Mesodermal cell (in vitro differentiated cells): ENCODE results near the gene PPP1R1B.

Source experiments
- H3K27ac ChIP-seq: 2 replicates; pipeline ENCODE4 v1.7.0; 2013; ENCODE audit warnings: mild to moderate bottlenecking, low read depth, low read length, moderate library complexity; ENCODE audit not compliant: severe bottlenecking
- H3K36me3 ChIP-seq: 2 replicates; pipeline ENCODE4 v1.7.1; 2013; ENCODE audit warnings: mild to moderate bottlenecking, low read length, moderate library complexity; ENCODE audit not compliant: control insufficient read depth, insufficient read depth
- H3K4me1 ChIP-seq: one replicate; pipeline ENCODE4 v1.7.1; 2013; ENCODE audit warnings: mild to moderate bottlenecking, low read length; ENCODE audit not compliant: insufficient read depth, control insufficient read depth, poor library complexity, severe bottlenecking
- H3K4me3 ChIP-seq: 2 replicates; pipeline ENCODE4 v1.7.0; 2013; ENCODE audit warnings: low read length, control low read depth, mild to moderate bottlenecking; ENCODE audit not compliant: insufficient read depth, poor library complexity, severe bottlenecking; ENCODE audit errors: extremely low read depth
- H3K9me3 ChIP-seq: 2 replicates; pipeline ENCODE4 v1.7.1; 2013; ENCODE audit warnings: mild to moderate bottlenecking, low read length, moderate library complexity; ENCODE audit not compliant: control insufficient read depth
- WGBS, 2 experiments: methylation state at CpG; one replicate each; pipeline ENCODE4 v1.1.5; 2013; ENCODE audit warnings: missing lambda C conversion rate in 2 of 2; ENCODE audit not compliant: insufficient coverage in 2 of 2; 5-methylcytosine and 5-hydroxymethylcytosine counted together

PPP1R1B gene

DNA sequence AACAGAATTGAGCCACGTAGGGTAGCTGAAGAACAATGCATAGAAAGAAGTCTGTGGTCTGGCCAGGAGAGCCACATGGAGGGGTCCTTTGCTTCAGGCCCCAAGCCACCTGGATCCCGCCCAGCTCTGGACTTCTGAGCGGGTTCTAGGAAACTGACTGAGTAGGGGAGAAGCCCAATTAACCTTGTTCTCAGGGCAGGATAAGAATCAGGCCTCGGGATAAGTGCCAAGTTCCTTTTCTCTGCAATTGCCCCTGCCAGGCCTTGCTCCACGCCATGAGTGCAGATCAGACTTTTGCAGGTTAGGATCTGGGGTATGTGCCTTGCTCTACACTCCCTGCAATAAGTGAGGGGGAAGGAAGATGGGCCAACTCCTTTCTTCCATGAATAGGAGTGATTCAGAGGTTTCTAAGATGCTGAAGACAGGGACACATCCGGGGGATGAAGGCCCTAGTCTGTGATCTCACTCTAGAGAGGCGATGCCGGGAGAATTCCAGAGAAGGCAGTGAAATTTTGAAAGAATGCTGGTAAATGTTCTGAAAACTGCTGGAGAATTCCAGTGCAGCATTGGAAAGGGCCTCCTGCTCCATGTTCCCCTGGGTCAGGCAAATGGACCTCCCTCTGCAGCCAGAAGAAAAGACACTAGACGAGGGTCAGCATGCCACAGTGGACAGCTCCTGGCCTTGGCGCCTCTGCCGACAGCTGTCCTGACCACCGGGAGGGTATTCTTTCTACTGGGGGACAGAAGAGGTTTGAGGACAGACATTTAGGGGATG, 24.8 kb upstream of the PPP1R1B start:
- peaks cover 10% of the 10 kb centered on the region for H3K4me1 ChIP-seq
- no peaks in the 10 kb centered on the region for H3K36me3 ChIP-seq
- no peak overlapping the region for H3K4me3 ChIP-seq
- no peak overlapping the region for H3K27ac ChIP-seq
- no peaks in the 10 kb centered on the region for H3K9me3 ChIP-seq
- 2% methylated on average over 8 of the region's 12 CpGs for WGBS, 2 experiments

DNA sequence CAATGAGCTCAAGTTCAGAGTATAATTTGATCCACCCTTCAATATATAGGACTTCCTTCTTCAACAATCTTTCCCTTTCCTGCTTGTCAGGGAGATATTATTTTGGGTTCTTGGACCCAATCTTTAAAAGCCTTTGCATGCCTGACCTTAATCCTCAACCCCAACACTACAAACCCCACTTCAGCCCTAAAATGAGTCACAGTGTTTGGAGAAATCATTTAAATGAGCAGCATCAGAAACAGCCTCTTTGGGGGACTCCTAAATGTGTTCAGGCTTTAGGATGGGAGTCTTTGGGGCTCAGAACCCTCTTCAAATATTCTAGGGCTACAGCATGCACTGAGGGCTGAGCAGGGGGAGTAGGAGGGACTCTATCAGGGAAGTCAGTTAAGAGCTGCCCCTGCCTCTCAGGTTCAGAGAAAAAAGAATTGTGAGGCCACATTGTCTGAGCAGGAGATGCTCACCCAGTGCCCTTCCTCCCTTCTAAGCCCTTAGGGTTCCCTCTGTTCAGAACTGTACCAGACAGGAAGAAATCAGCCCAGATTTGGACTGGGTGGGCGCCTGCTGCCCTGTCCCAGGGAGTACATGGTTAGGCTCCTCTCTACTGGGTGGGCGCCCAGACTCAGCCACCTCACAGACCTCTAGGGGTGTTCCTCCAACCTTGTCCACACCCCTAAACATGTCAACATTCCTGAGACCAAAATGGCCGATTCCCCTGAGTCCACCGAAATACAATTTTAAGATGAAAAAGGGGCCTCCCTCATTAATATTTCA, 24.0 kb upstream of the PPP1R1B start:
- H3K27ac ChIP-seq: no peak overlapping the region
- no peak overlapping the region for H3K4me3 ChIP-seq
- H3K4me1 ChIP-seq: peaks cover 10% of the 10 kb centered on the region
- 31 to 39% methylated on average over 2 to 3 of the region's 4 CpGs for WGBS, 2 experiments
- no peaks in the 10 kb centered on the region for H3K36me3 ChIP-seq
- H3K9me3 ChIP-seq: no peaks in the 10 kb centered on the region

DNA sequence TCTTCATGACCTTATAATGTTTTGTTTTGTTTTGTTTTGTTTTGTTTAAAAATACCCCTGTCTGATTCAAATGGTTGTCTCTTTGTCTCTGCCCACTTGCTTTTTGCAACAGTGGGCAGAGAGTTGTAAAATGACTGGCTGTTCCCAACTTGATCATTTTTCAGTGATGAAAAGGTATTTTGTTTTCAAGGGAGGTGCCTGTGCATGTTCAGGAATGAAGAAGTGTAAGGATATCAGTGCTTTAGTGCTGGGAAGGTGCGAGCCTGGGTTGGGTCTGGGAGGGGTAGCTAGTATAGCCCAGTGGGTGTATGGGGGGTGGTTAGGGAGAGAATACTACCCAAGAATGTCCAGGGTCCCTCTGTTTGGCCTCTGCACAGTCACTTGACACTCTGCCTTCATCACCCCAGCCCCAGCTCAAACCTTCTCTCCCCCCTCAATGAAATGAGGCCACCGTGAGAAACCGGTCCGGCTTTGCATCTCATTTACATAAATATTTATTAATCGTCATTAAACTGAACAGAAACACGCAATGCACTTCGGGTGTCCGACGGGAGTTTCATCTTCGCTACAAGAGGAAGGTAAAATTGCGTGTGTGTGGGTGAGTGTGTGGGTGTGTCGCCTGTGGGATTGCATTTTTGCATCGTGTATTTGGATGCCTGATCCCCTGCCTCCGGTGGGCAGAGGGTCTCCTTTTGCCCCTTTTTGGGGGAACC, 23.3 kb upstream of the PPP1R1B start:
- Histone ChIP-seq H3K36me3 (no peaks in the 10 kb centered on the region), H3K27ac (no peak overlapping the region)
- 0% methylated on average over 1 to 2 of the region's 14 CpGs for WGBS, 2 experiments

DNA sequence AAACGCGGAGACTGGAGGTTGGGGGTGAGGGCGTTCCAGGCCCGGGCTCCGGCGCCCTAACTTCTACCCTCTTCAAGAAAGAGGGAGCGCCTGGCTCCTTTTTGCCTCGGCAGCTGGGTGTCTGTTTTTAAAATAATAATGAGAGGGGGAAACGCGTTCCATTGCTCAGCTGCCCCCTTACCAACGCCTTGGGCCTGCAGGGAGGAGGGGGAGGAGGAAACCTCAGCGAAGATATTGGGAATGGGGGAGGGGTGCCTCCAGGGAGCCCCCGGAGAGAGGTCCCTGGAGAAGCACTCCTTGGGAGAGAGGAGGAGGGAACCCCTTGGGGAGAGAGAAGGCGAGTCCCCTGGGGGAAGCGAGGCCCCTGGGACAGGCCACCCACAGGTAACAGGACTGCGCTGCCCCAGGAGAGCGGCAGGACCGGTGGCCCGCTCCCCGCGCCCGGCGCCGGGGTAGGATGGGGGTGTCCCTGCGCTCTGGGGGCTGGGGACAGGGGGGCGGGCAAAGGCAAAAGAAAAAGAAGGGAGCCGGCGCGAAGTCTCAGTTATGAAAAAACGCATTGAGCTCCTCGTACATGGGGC, 21.8 kb upstream of the PPP1R1B start:
- Histone ChIP-seq H3K4me3 (no peak overlapping the region), H3K4me1 (peaks cover 10% of the 10 kb centered on the region), H3K9me3 (no peaks in the 10 kb centered on the region), H3K27ac (no peak overlapping the region), H3K36me3 (no peaks in the 10 kb centered on the region)
- 0 to 2% methylated on average over 14 to 23 of the region's 31 CpGs for WGBS, 2 experiments

More for the DNA sequence above, 23.3 kb upstream of the PPP1R1B start:
- Histone ChIP-seq H3K9me3 (no peaks in the 10 kb centered on the region), H3K4me3 (no peak overlapping the region), H3K4me1 (peaks cover 10% of the 10 kb centered on the region)

DNA sequence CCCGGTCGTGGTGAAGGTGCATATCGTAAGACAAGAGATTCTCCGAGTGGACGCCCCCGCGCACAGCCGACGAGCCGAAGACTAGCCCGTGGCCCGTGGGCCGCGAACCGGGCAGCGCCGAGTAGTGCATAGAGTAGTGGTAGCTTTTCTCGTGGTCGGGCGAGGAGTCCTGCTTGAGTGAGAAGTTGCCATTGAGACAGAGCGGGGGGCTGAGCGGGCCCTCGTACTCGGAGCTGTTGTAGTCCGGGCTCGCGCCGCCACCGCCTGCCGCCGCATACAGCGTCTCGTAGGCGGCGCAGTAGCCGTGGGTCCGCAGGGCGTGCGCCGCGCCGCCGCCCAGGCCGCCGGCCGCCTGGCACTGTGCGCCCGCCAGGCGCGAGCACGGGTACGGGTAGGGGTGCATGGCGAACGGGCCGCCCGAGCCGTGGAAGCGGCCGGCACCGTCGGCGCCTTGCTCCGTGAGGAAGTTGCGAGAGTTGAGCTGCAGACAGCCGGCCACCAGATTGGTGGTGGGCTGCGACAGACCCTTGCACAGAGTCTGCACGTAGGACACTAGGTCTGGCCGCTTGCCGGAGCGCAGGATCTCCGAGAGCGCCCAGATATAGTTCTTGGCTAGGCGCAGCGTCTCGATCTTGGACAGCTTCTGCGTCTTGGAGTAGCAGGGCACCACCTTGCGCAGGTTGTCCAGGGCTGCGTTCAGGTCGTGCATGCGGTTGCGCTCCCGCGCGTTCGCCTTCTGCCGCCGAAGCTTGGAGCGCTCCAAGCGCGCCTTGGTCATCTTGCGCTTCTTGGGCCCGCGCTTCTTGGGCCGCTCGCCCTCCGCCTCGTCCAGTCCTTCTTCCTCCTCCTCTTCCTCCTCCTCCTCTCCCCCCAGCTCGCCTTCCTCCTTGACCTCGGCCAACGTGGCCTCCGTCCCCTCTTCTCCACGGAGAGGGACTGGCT, 21.0 kb upstream of the PPP1R1B start:
- H3K27ac ChIP-seq: no peak overlapping the region
- H3K36me3 ChIP-seq: no peaks in the 10 kb centered on the region
- WGBS, 2 experiments: 1% methylated on average over 84 to 101 of the region's 102 CpGs
- H3K9me3 ChIP-seq: no peaks in the 10 kb centered on the region
- H3K4me1 ChIP-seq: peaks cover 10% of the 10 kb centered on the region
- no peak overlapping the region for H3K4me3 ChIP-seq

DNA sequence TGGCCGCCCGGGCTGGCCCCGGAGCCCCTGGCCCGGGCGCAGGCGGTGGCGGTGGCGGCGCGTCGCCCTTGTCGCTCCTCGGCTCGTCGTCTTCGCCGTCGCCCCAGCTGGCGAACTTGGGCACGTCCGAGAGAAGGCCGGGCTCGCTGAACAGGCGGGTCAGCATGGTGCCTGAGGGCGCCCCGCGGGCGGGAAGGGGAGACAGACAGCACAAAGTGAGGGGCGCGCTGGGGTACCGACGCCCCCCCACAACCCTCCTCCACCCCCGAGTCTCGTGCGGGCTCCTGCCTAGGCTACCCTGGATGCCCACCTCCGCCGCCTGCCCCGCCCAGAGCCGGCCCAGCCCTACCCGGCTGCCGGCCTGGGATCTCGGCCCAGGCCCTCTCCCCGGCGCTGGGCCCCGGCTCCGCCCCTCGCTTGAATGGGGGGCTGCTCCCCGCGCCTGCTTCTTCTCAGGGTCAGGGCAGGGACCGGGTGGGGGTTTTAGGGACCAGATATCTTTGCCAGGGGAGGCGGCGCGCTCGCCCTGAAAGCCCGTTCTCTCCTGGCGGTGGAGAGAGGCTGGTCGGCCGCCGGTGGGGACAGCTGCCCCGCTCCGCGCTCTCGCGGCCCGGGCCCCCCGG, 20.2 kb upstream of the PPP1R1B start:
- Histone ChIP-seq H3K9me3 (no peaks in the 10 kb centered on the region), H3K4me1 (peaks cover 7% of the 10 kb centered on the region), H3K4me3 (no peak overlapping the region), H3K36me3 (no peaks in the 10 kb centered on the region), H3K27ac (no peak overlapping the region)
- WGBS, 2 experiments: 0 to 1% methylated on average over 21 to 51 of the region's 66 CpGs

DNA sequence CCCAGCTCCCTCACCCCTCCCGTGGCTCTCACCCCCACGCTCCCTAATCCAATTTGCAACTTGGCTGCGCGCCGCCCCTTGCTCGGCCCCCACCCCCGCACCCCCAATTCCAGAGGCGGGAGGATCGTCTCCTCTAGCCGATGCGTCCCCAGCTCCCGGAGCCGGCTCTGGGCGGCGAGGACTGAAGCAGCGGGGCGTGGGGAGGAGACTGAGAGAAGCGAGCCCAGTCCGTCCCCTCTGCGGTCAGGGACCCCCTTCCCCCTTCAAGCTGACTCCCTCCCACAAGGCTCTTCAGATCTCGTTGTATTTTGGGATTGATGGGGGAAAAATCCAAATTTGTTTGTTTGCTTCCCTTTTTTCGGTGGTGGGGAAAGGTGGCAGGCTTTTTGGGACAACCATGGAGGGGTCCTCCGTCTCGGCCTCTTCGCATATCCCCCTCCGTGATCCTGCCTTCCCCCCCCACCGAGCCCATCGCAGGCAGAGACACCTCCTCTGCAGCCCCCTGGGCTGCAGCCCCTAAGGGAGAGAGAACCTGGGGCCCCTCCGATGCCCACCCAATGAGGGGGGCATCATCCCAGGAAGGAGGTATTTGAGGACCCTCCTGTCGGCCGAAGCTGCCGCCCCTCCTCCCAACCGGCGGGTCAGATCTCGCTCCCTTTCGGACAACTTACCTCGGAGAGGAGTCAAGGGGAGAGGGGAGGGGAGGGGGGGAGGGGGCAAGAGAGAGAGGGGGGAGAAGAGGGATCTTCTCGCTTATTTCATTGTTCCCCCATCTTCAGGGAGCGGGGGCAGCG, 19.5 kb upstream of the PPP1R1B start:
- Histone ChIP-seq H3K4me3 (no peak overlapping the region), H3K27ac (no peak overlapping the region), H3K4me1 (no peaks in the 10 kb centered on the region), H3K9me3 (no peaks in the 10 kb centered on the region), H3K36me3 (no peaks in the 10 kb centered on the region)
- WGBS, 2 experiments: 0% methylated on average over 2 to 12 of the region's 40 CpGs

DNA sequence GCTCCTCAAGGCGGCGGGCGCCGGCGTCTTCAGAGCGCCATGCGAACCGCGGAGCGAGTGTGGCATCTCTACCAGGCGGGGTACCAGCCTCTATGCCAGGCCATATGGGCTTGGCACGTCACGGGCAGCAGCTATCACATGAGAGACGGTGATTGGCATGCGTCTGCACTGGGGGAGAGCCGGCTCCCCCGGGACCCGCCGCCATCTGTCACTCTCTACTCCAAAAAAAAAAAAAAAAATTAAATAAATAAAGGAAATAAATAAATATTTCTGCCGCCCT, 19.0 kb upstream of the PPP1R1B start, which contains the start of gene NEUROD2:
Gene NEUROD2 (minus strand): TSS at position 70 of the 280 bp plus-strand sequence. CDS start 1,321 bp downstream, outside the sequence.
- 3 to 4% methylated on average over 5 to 11 of the region's 20 CpGs for WGBS, 2 experiments
- H3K9me3 ChIP-seq: no peaks in the 10 kb centered on the region
- H3K36me3 ChIP-seq: no peaks in the 10 kb centered on the region
- H3K4me3 ChIP-seq: no peak within 1 kb of the TSS
- no peaks in the 10 kb centered on the region for H3K4me1 ChIP-seq
- no peak within 1 kb of the TSS for H3K27ac ChIP-seq
